ENCODE results near the gene PDE4B.
"Not testable (repeated sequence)": the region's sequence is repeated elsewhere in the genome, so short reads cannot be mapped to it uniquely, and the experiment has no call there.

PDE4B gene

GRCh38 chr1:66294707-66295370 lies 502.1 kb downstream of the PDE4B start:
- peak in 1 of 2 experiments; percentile 32 for DNase-seq

GRCh38 chr1:66295803-66296202 lies 503.1 kb downstream of the PDE4B start:
- DNase-seq, result no peak

- DNase-seq, result no peak
Measured at GRCh38 chr1:66296370-66296769, 503.7 kb downstream of the PDE4B start.

GRCh38 chr1:66296951-66297350 lies 504.3 kb downstream of the PDE4B start:
- DNase-seq, result no peak

GRCh38 chr1:66298464-66298863 lies 505.8 kb downstream of the PDE4B start:
- no peak for DNase-seq

GRCh38 chr1:66300280-66300971 lies 507.7 kb downstream of the PDE4B start:
- no peak for DNase-seq

GRCh38 chr1:66300972-66301451 lies 508.3 kb downstream of the PDE4B start:
- DNase-seq, result peak in 1 of 2 experiments; percentile 20

GRCh38 chr1:66302184-66302742 lies 509.6 kb downstream of the PDE4B start:
- no peak for DNase-seq

GRCh38 chr1:66302815-66303214 lies 510.1 kb downstream of the PDE4B start:
- no peak for DNase-seq

GRCh38 chr1:66303646-66304045 lies 511.0 kb downstream of the PDE4B start:
- DNase-seq, result no peak

GRCh38 chr1:66304128-66304527 lies 511.4 kb downstream of the PDE4B start:
- DNase-seq, result no peak

GRCh38 chr1:66305927-66306326 lies 513.2 kb downstream of the PDE4B start:
- no peak for DNase-seq

- no peak for DNase-seq
Measured at GRCh38 chr1:66309006-66309741, 516.5 kb downstream of the PDE4B start.

GRCh38 chr1:66311092-66311491 lies 518.4 kb downstream of the PDE4B start:
- DNase-seq, result no peak

- DNase-seq, result no peak
Measured at GRCh38 chr1:66311628-66312027, 518.9 kb downstream of the PDE4B start.

- DNase-seq, result no peak
Measured at GRCh38 chr1:66312271-66312990, 519.7 kb downstream of the PDE4B start.

- no peak for DNase-seq
Measured at GRCh38 chr1:66313429-66313828, 520.7 kb downstream of the PDE4B start.

GRCh38 chr1:66315671-66316070 lies 523.0 kb downstream of the PDE4B start:
- DNase-seq, result no peak

GRCh38 chr1:66316464-66317247 lies 524.0 kb downstream of the PDE4B start:
- no peak for DNase-seq

- DNase-seq, result no peak
Measured at GRCh38 chr1:66317248-66317515, 524.5 kb downstream of the PDE4B start.

- no peak for DNase-seq
Measured at GRCh38 chr1:66320231-66320630, 527.5 kb downstream of the PDE4B start.

GRCh38 chr1:66322462-66322861 lies 529.8 kb downstream of the PDE4B start:
- not testable (repeated sequence) for DNase-seq
